Measurements from ENCODE around the gene PKM. TPM values are rescaled to one million over a fixed set of nuclear protein-coding genes. Genes with fewer than 3 reads are reported as not detected.

Gene PKM
- total and polyA plus RNA-seq, 2 donors (not counting 3 experiments of a cell fraction or from before 2014, with no cell fraction given): 689 to 968 TPM

- ChIA-PET POLR2A (no interaction called here), CTCF (interaction anchor here (0.5 to 4.1 kb wide), 5 partner anchors 11 to 75 kb away, joined by 3 to 47 read pairs (median 3); no protein-coding TSS in a partner anchor)
- TF ChIP-seq MYC (IDR thresholded peaks at IDR 0.05; ENCODE audit: low read depth, low read length) (no peak), GATA2 (IDR thresholded peaks at IDR 0.05; ENCODE audit: insufficient read depth, insufficient read length, low read depth, low read length) (no peak), CTCF (IDR thresholded peaks at IDR 0.05; ENCODE audit: extremely low read depth in 1 of 2, insufficient read depth in 1 of 2, low read depth in 1 of 2, low read length in 2 of 2) (no peak), FOS (IDR thresholded peaks at IDR 0.05; ENCODE audit: borderline replicate concordance, insufficient read depth, low read length) (no peak), JUN (IDR thresholded peaks at IDR 0.05; ENCODE audit: borderline replicate concordance, insufficient read depth, insufficient read length, low read depth) (no peak), MAX (IDR thresholded peaks at IDR 0.05; ENCODE audit: insufficient read depth, insufficient read length) (no peak), POLR2A (IDR thresholded peaks at IDR 0.05; ENCODE audit: low read depth, low read length) (no peak), EZH2 (IDR thresholded peaks at IDR 0.05; ENCODE audit: borderline replicate concordance, low read depth, low read length, severe bottlenecking) (no peak)
- H3K9me3 ChIP-seq (replicated peaks; ENCODE audit: control insufficient read depth, insufficient read depth, low read length): no peaks in the 10 kb centered on the region
- no peaks in the 10 kb centered on the region for H3K9me1 ChIP-seq (replicated peaks; ENCODE audit: control insufficient read depth, extremely low read depth, insufficient read depth, low read length)
- no peak overlapping the region for H2AFZ ChIP-seq (ENCODE audit: low read depth, low read length)
- no peaks in the 10 kb centered on the region for H3K79me2 ChIP-seq (ENCODE audit: control insufficient read depth, insufficient read depth, low read length)
- H3K9ac ChIP-seq (replicated peaks; ENCODE audit: extremely low read depth, insufficient read depth, low read length): no peak overlapping the region
- peaks cover 12 to 21% of the 10 kb centered on the region in 2 experiments for H3K36me3 ChIP-seq (ENCODE audit: control insufficient read depth in 2 of 2, extremely low read depth in 1 of 2, insufficient read depth in 2 of 2, low read length in 2 of 2)
- intact Hi-C loops (cut with micrococcal nuclease) (loop anchor here (1.0 kb wide), 1 partner anchor 79 kb away; no protein-coding TSS in a partner anchor), dilution Hi-C loops (cut with MboI; ENCODE audit: extremely low pct_ligation_motif_present, low sequenced_read_pairs) (no loop called here)
- H3K27me3 ChIP-seq (ENCODE audit: control insufficient read depth in 2 of 2, insufficient read depth in 2 of 2, low read length in 2 of 2): peaks cover 0 to 7% of the 10 kb centered on the region in 2 experiments
- DNase-seq (ENCODE audit: low read depth, low spot score) (no peak), FAIRE-seq (no peak)
- BruUV-seq (replicated peaks): no TSS peak
- H4K20me1 ChIP-seq (replicated peaks; ENCODE audit: control insufficient read depth, extremely low read depth, insufficient read depth, low read length): no peaks in the 10 kb centered on the region
- H3K4me3 ChIP-seq (replicated peaks in 1 of 3; ENCODE audit: insufficient read depth in 1 of 3, low read depth in 1 of 3, low read length in 3 of 3): no peak overlapping the region
- no peak overlapping the region for H3K4me2 ChIP-seq (ENCODE audit: insufficient read depth, low read length)
- no peaks in the 10 kb centered on the region for H3K4me1 ChIP-seq (ENCODE audit: control insufficient read depth, extremely low read depth, insufficient read depth, low read length)
- H3K27ac ChIP-seq (ENCODE audit: insufficient read depth, low read depth, low read length): no peak overlapping the region
Measured at GRCh38 chr15:72196409-72197040, 34.5 kb downstream of the PKM start.
